H1 (cell line): ENCODE results near the gene FLT3. TPM values are rescaled to one million over a fixed set of nuclear protein-coding genes. Genes with fewer than 3 reads are reported as not detected.

Experiments used
- ASH2L ChIP-seq: fragments of 200-600, 300-600 bp; sonication (generic); IDR thresholded peaks from one replicate; pipeline ENCODE4 v1.7.1; 2017; ENCODE audit warnings: low read length
- CEBPB ChIP-seq: IDR thresholded peaks from 2 replicates; pipeline ENCODE4 v1.6.1; 2012; ENCODE audit warnings: low read depth, low read length
- EZH2 ChIP-seq: fragments of 200-600 bp; sonication (generic); IDR thresholded peaks from 2 replicates; pipeline ENCODE4 v1.7.1; 2012; ENCODE audit warnings: low read depth, mild to moderate bottlenecking, moderate library complexity, low read length, inconsistent platforms; ENCODE audit not compliant: severe bottlenecking
- FOSL1 ChIP-seq: IDR thresholded peaks from 2 replicates; pipeline ENCODE4 v1.6.1; 2011; ENCODE audit warnings: mild to moderate bottlenecking, low read depth, low read length, moderate library complexity; ENCODE audit not compliant: insufficient read depth
- SIRT6 ChIP-seq: IDR thresholded peaks from one replicate; pipeline ENCODE4 v1.7.1; 2012; ENCODE audit warnings: low read length, inconsistent platforms
- SP2 ChIP-seq: IDR thresholded peaks from 2 replicates; pipeline ENCODE4 v1.6.1; 2012; ENCODE audit warnings: mild to moderate bottlenecking, low read length, inconsistent platforms
- TBP ChIP-seq: IDR thresholded peaks from 2 replicates; pipeline ENCODE4 v1.6.1; 2011; ENCODE audit warnings: low read depth, low read length, improper control_type of control experiment
- polyA plus RNA-seq, 7 experiments: library from polyadenylated mRNA; depleted of rRNA in 3 of 7; stranded (reverse) in 5 of 7; unstranded in 2 of 7; fragments of >200 nt in 5 of 7; fragments of 200-250 nt in 2 of 7; gene quantifications; 1 replicate in 5 of 7; 2 replicates in 1 of 7; 4 replicates in 1 of 7; pipeline versions ENCODE4 v1.2.1 to v1.2.3, GENCODE V29; 2011 to 2013; ENCODE audit warnings: missing spikeins in 2 of 7, mixed read lengths in 2 of 7
- total RNA-seq: library from RNA; stranded (reverse); fragmentation: NEBNext Ultra II Directional; extraction: Animal tissue kit (Norgen Biotek cat#: 25700); gene quantifications from 2 replicates; pipeline ENCODE4 v1.2.1, GENCODE V29; 2021

Gene FLT3
- total and polyA plus RNA-seq, 2 of the 8 experiments (the other 6 are each of a cell fraction or from before 2014, with no cell fraction given) = 0.44 to 0.71 TPM

GRCh38 chr13:27972478-27972820, 127.9 kb downstream of the FLT3 start (continued):
- TF ChIP-seq CEBPB = no peak
- no peak for TF ChIP-seq SIRT6
- TF ChIP-seq EZH2 = no peak
- no peak for TF ChIP-seq ASH2L
- no peak for TF ChIP-seq FOSL1
- TF ChIP-seq SP2 = no peak
- no peak for TF ChIP-seq TBP
